LHCN-M2 (cell line): ENCODE results near the gene AFTPH. TPM values are rescaled to one million over a fixed set of nuclear protein-coding genes. Genes with fewer than 3 reads are reported as not detected.
A peak's percentile ranks its signal among the peaks of the same experiment; 100 is the strongest.

Experiments used
- DNase-seq: peaks from one replicate; pipeline ENCODE4 v3.0.0-alpha.2; 2012; ENCODE audit warnings: low read depth
- polyA plus RNA-seq: library from polyadenylated mRNA; unstranded; fragments of >200 nt; gene quantifications from one replicate; pipeline ENCODE4 v1.2.1, GENCODE V29; 2012; ENCODE audit warnings: missing spikeins
- total RNA-seq: library from RNA; depleted of rRNA; stranded (reverse); fragments of >200 nt; gene quantifications from 2 replicates; pipeline ENCODE4 v1.2.3, GENCODE V29; 2014; rRNA removed

The AFTPH gene, protein sequence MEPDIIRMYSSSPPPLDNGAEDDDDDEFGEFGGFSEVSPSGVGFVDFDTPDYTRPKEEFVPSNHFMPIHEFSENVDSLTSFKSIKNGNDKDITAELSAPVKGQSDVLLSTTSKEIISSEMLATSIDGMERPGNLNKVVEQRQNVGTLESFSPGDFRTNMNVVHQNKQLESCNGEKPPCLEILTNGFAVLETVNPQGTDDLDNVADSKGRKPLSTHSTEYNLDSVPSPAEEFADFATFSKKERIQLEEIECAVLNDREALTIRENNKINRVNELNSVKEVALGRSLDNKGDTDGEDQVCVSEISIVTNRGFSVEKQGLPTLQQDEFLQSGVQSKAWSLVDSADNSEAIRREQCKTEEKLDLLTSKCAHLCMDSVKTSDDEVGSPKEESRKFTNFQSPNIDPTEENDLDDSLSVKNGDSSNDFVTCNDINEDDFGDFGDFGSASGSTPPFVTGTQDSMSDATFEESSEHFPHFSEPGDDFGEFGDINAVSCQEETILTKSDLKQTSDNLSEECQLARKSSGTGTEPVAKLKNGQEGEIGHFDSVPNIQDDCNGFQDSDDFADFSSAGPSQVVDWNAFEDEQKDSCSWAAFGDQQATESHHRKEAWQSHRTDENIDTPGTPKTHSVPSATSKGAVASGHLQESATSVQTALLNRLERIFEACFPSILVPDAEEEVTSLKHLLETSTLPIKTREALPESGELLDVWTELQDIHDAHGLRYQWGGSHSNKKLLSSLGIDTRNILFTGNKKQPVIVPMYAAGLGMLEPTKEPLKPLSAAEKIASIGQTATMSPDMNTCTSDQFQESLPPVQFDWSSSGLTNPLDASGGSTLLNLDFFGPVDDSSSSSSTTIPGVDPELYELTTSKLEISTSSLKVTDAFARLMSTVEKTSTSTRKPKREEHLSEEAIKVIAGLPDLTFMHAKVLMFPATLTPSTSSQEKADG
- 13.3 and 16.1 TPM in 2 replicates for total RNA-seq
- polyA plus RNA-seq, result 5.4 TPM

DNA sequence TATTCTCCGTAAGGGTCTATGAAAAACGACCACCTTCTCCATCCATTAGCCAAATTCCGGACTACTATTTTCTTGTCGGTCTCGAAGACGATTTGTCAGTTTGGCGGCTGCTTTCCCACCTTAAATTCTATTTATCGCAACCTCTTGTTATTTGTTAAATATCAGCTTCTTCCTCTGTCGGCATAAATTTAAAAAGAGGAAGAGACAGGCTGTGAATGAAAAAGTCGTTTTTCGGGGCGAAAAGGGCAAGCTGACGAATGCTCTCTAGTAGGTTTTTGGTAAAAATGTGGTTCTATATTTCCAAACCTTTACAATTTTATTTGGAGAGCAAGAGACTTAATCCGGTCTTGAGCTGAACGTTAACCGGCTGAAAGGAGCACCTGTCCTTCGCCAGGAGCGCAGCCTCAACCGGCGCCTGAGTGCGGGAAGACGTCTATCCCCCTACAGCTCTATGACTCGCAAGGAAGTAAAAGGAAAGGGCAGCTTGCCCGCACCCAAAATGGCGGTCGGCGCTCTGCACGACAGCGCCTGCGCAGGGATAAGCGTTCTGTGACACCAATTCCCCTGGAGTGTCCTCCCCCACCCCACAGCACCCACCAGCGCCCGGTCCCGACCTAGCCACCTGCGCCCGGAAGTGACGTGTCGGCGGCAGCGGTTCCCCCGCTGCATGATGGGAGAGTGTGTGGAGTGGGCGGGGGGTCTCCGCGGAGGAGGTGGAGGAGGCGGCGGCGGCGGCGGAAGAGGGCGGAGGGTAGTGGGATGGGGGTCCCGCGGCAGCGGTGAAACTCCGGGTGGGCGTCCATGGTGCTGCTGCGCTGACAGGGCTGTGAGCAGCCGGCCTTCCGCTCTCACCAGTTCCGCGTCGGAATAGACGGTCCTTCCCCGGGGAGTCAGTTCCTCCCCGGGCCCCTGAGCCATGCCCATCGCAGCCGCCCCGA lies at the start of gene AFTPH:
Gene AFTPH (plus strand): TSS at position 663 of the 938 bp plus-strand sequence. CDS start 27,147 bp downstream, outside the sequence.
- peak; percentile 97 for DNase-seq

DNA sequence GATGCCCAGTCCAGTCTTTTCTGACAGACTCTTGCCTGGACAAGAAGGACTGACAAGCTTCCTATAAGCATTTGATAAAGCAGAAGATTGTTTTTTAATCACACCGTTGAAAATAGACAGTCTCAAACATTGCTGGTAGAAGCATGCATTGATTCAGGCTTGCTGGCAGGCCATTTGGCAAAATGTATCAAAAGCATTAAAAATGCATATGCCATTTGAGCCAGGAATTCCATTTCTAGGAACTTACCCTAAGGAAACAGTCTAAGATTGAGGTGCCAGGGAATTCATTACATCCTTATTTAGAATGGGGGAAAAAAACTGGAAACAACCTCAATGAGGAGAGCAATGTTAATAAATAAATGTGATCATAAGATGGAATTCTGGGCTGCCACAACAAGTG lies 49.5 kb upstream of the AFTPH start:
- no peak for DNase-seq

DNA sequence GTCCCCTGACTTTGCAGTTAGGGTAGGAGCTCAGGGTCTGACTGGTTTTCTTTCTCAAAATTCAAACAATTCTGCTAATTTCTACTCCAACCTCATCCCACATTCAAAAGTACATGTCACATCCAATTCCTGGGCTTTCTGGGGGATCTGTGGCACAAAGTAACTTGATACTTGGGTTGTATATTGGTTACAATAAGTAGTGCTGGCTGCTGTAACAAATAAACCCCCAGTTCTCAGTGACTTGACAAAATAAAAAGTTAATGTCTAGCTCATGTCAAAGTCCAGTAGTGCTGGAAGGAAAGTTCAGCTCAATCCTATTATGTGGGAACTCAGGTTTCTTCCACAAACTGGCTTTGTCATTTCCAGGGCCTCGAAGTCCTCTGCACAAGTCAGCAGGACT lies 47.1 kb upstream of the AFTPH start:
- no peak for DNase-seq

- DNase-seq, result no peak
Measured at GRCh38 chr2:64477979-64478378, 46.1 kb upstream of the AFTPH start.

- no peak for DNase-seq
Measured at GRCh38 chr2:64478502-64479230, 45.5 kb upstream of the AFTPH start.

GRCh38 chr2:64479259-64480117 lies 44.6 kb upstream of the AFTPH start:
- DNase-seq, result no peak

DNA sequence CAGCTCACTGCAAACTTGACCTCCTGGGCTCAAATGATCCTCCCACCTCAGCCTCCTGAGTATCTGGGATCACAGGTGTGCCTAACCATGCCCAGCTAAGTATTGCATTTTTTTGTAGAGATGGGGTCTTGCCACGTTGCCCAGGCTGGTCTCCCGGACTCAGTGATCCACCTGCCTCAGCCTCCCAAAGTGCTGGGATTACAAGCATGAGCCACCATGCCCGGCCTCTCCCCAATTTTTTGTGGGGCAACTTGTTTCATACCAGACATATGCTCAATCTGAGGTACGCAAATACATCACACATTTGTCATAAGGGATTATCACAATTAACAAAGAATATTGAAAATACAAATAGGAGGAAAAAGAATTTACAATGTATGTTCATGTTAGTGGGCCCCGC lies 42.5 kb upstream of the AFTPH start:
- DNase-seq, result no peak

- DNase-seq, result no peak
Measured at GRCh38 chr2:64482243-64482642, 41.9 kb upstream of the AFTPH start.

- peak; percentile 8 for DNase-seq
Measured at GRCh38 chr2:64482765-64483504, 41.2 kb upstream of the AFTPH start.

DNA sequence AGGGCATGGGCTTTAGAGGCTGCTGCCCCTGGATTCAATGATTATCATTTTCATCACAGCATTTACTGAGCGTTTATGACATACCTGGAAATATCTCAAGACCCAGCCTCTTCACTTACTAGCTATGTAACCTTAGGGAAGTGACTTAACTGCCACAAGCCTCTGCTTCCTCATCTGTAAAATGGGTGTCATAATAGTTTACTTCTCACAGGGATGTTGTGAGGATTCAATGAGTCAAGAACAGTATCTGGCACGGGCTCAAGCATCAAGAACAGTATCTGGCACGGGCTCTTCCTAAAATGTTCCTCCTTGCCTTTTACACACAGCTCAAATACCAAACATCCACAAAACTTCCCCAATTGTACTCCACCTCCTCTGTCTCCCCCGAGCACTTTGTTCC lies 38.8 kb upstream of the AFTPH start:
- DNase-seq, result no peak

- peak; percentile 30 for DNase-seq
Measured at GRCh38 chr2:64485961-64486360, 38.2 kb upstream of the AFTPH start.

DNA sequence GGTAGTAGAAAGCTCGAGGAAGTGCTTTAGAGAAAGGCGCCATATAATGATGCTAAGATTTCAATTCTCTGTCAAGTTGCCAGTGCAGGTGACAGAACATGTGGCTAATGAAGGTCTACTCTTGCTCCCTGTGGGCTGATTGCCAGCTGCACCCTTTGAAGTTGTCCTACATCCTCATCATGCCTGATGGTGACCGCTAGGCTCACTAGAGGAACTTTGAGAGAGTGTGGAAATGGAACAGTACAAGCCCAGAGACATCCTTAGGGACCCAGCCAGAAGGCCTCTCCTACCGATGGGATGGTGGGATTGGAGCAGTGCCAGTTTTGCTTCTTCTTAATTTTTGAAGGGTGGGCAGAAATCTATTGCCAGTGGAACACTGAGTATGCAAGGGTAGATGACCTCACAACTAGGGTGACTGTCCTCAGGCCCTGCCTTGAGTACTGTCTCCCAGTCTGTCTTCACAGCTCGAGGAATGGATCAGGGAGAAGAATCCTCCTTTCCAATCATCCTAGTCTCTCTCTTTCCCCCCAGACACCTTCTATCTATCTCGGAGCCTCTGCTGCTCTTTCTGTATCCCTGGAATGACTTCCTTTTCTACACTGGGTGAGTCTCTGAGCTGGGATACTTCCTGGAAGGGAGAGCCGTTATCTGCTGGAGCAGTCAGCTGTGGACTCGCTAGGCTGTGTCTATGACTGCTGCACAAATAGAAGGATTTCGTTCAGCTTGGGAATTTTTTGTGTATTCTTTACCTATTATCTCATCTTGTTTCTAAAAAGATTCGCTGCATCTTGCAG lies 36.7 kb upstream of the AFTPH start:
- DNase-seq, result no peak

DNA sequence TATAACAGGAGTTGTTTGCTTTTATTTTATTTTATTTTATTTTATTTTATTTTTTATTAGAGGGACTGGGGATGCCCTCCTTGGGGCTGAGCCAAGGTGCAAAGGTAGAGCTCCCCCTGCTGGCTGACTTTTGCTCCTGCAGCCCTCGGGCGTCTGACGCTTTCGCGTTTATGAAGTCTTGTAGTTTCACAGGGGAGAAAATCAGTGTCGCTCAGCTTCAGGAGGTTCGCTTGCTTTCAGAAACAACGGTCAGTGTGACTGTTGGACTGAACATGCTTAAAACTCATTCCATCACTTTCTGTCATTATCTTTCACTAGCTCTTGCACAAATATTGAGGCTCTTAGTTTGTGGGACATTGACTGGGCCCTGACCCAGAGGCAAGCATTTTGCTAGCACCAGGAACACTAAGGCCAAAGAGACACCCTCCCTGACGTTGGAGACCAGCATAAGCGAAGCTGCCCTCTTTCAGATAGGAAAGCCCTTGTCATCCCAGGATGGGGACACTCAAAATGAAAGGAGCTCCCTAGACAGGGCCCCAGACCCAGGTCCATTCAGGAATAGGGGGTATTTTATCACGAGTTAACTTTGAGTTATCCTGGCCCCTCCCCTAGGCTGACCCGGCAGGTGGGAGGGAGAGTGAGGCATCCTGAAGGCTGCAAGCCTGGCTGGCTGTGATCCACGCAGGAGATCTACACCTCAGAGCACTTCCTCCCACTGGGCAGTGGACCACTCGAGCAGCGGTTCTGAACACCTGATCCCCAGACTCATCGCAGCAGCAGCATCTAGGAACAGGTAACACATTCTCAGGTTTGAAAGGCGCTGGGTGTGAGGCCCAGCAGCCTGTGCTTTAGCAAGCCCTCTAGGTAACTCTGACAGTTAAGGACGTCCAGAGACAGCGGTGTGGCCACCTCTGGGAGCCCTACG lies 35.8 kb upstream of the AFTPH start:
- DNase-seq, result peak; percentile 49

- DNase-seq, result no peak
Measured at GRCh38 chr2:64489081-64489751, 34.9 kb upstream of the AFTPH start.

DNA sequence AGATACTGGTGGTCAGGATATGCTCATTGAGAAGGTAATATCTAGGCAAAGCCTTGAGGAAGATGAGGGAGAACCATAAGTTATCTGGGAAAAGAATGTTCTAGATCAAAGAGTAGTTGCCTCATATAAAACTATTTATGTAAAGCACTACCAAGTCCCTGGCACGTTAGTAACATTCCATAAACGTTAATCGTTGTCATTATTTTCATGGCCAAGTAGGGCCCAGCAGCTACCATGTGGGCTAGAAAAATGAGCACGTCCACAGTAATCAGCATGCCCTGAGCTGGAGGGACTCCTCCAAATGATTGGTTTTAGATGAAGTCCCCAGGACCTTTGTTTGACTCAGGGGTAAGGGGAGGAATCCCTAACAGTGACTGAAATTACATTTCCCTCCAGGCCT lies 32.7 kb upstream of the AFTPH start:
- no peak for DNase-seq

GRCh38 chr2:64492272-64492671 lies 31.9 kb upstream of the AFTPH start:
- DNase-seq, result no peak
